SK-N-SH treated with all-trans-retinoic acid at 6 μM for 48 hours (cell line): ENCODE measurements around the gene ABCB1.

ENCODE experiments used
- ATAC-seq: fragments of 200-7000 bp; cut with Tn5 transposase; 3 replicates; pipeline ENCODE4 v1.9.1; 2020; ENCODE audit warnings: mild to moderate bottlenecking, moderate library complexity
- ARNTL ChIP-seq: fragments of 450-650 bp; formaldehyde crosslinking; IDR thresholded peaks from 2 replicates; pipeline ENCODE4 v1.5.0; 2020; ENCODE audit warnings: low read depth, mild to moderate bottlenecking, moderate library complexity, borderline replicate concordance
- BACH2 ChIP-seq: fragments of 250-450 bp; sonication (Bioruptor Pico); IDR thresholded peaks from 2 replicates; pipeline ENCODE4 v1.9.0; 2021; ENCODE audit warnings: mild to moderate bottlenecking, borderline replicate concordance
- CSDC2 ChIP-seq: fragments of 250-450 bp; sonication (Bioruptor Pico); IDR thresholded peaks from 2 replicates; pipeline ENCODE4 v1.5.0; 2020; ENCODE audit warnings: mild to moderate bottlenecking, moderate library complexity
- ESRRG ChIP-seq: fragments of 250-450 bp; sonication (Bioruptor Pico); IDR thresholded peaks from 2 replicates; pipeline ENCODE4 v1.6.1; 2021; ENCODE audit warnings: mild to moderate bottlenecking
- GLIS3 ChIP-seq: fragments of 250-450 bp; sonication (Bioruptor Pico); IDR thresholded peaks from 2 replicates; pipeline ENCODE4 v1.5.0; 2020; ENCODE audit warnings: mild to moderate bottlenecking, moderate library complexity
- ISL1 ChIP-seq: fragments of 250-450 bp; sonication (Bioruptor Pico); IDR thresholded peaks from 2 replicates; pipeline ENCODE4 v2.1.2; 2022; ENCODE audit warnings: mild to moderate bottlenecking, moderate library complexity
- OSR1 ChIP-seq: fragments of 250-450 bp; sonication (Bioruptor Pico); IDR thresholded peaks from 2 replicates; pipeline ENCODE4 v1.8.0; 2022; ENCODE audit warnings: moderate library complexity, mild to moderate bottlenecking, inconsistent platforms
- PPARA ChIP-seq: fragments of 250-450 bp; sonication (Bioruptor Pico); IDR thresholded peaks from 2 replicates; pipeline ENCODE4 v1.5.0; 2020; ENCODE audit warnings: mild to moderate bottlenecking, borderline replicate concordance
- RARB ChIP-seq: fragments of 250-450 bp; sonication (Bioruptor Pico); IDR thresholded peaks from 2 replicates; pipeline ENCODE4 v1.8.0; 2021; ENCODE audit warnings: mild to moderate bottlenecking, moderate library complexity
- SNAI2 ChIP-seq: fragments of 250-450 bp; sonication (Bioruptor Pico); IDR thresholded peaks from 2 replicates; pipeline ENCODE4 v1.5.0; 2020; ENCODE audit warnings: mild to moderate bottlenecking, moderate library complexity
- TCF4 ChIP-seq: fragments of 250-450 bp; sonication (Bioruptor Pico); IDR thresholded peaks from 2 replicates; pipeline ENCODE4 v1.8.0; 2021; ENCODE audit warnings: mild to moderate bottlenecking, moderate library complexity, borderline replicate concordance
- TOX ChIP-seq: fragments of 250-450 bp; sonication (Bioruptor Pico); IDR thresholded peaks from 2 replicates; pipeline ENCODE4 v1.8.0; 2021; ENCODE audit warnings: mild to moderate bottlenecking, moderate library complexity, borderline replicate concordance
- ZC3H10 ChIP-seq: fragments of 250-450 bp; sonication (Bioruptor Pico); IDR thresholded peaks from 2 replicates; pipeline ENCODE4 v1.5.1; 2021; ENCODE audit warnings: mild to moderate bottlenecking, moderate library complexity
- ZFP30 ChIP-seq: fragments of 450-650 bp; formaldehyde crosslinking; IDR thresholded peaks from 2 replicates; pipeline ENCODE4 v1.5.0; 2022; ENCODE audit warnings: mild to moderate bottlenecking, moderate library complexity
- ZNF565 ChIP-seq: fragments of 450-650 bp; formaldehyde crosslinking; conservative IDR thresholded peaks from 2 replicates; pipeline ENCODE4 v1.5.0; 2020; ENCODE audit warnings: low read depth, mild to moderate bottlenecking, moderate library complexity
- ZNF70 ChIP-seq: fragments of 450-650 bp; formaldehyde crosslinking; IDR thresholded peaks from 2 replicates; pipeline ENCODE4 v1.5.0; 2020; ENCODE audit warnings: mild to moderate bottlenecking, moderate library complexity
- ZNF8 ChIP-seq: fragments of 450-650 bp; formaldehyde crosslinking; IDR thresholded peaks from 2 replicates; pipeline ENCODE4 v1.5.0; 2020; ENCODE audit warnings: mild to moderate bottlenecking, moderate library complexity
- TF ChIP-seq, protein P1 (sequence below): fragments of 250-450 bp; sonication (Bioruptor Pico); IDR thresholded peaks from 2 replicates; pipeline ENCODE4 v1.8.0; 2021; ENCODE audit warnings: low read depth, mild to moderate bottlenecking, moderate library complexity, borderline replicate concordance
- TF ChIP-seq, protein P2 (sequence below): fragments of 250-450 bp; sonication (Bioruptor Pico); IDR thresholded peaks from 2 replicates; pipeline ENCODE4 v1.5.1; 2021; ENCODE audit warnings: mild to moderate bottlenecking, moderate library complexity
- TF ChIP-seq, protein P3 (sequence below): fragments of 250-450 bp; sonication (Bioruptor Pico); IDR thresholded peaks from 2 replicates; pipeline ENCODE4 v1.5.1; 2020; ENCODE audit warnings: low read depth, mild to moderate bottlenecking, moderate library complexity
- TF ChIP-seq, protein P4 (sequence below): fragments of 250-450 bp; sonication (Bioruptor Pico); IDR thresholded peaks from 2 replicates; pipeline ENCODE4 v1.5.0; 2020; ENCODE audit warnings: mild to moderate bottlenecking, moderate library complexity

ABCB1 gene

DNA sequence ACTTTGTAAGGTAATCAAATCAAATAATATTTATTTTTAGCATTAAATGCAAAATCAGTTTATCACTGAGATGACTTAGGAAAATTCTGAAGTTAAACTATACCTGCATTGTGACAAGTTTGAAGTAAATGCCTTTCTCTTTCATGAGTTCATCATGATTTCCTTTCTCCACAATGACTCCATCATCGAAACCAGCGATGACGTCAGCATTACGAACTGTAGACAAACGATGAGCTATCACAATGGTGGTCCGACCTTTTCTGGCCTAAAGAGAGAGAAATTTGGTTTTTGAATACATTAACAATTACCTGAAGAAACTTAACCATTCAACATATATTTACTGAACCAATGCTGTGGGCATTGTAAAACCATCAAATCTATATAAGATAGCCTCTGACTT lies 54.9 kb downstream of the ABCB1 start:
- TF ChIP-seq CSDC2 (CRISPR knock-in tag) (no peak), ARNTL (no peak), RARB (no peak), ZC3H10 (CRISPR knock-in tag) (no peak), SNAI2 (CRISPR knock-in tag) (no peak), ISL1 (CRISPR knock-in tag) (no peak), GLIS3 (no peak), OSR1 (no peak), TOX (CRISPR knock-in tag) (no peak), ZNF8 (no peak), PPARA (CRISPR knock-in tag) (no peak)
- no peak for ATAC-seq

DNA sequence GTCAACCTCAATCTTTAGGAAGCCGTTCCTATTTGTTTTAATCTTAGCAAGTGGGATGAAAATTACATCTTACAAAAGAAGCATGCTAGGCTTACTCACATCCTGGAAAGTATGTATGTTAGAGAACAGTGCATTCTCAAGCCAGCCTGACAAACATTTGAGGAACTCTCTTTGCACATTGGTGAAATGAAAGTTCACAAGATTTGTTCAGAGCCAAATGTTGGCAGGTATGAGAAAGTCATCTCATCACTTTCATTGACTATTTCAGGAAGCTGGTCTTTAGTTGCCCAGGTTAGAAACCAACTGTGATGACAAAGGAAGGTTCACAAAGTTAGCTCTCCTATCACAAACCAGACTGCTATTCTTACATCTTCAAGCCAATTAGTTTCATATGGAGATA lies 57.1 kb downstream of the ABCB1 start:
- ATAC-seq: no peak

DNA sequence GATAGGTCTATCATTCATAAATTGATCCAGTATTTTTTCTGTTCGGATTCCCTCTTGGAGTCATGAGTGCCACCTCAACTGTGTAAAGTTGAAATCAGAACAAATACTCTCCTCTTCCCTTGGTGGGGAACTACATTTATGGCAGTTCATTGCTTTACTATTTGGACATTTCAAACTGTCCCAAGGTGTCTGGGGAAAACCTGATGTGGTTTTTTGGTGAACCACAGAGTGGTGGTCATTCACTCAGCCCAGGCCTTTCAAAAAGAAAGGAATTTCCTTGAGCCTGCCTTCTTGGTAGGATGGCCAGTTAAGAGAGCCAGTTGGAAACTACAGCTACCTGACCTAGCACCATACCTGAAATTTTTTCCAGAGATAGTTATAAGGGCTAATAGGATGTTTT lies 59.0 kb downstream of the ABCB1 start:
- no peak for ATAC-seq
- TF ChIP-seq TCF4 (CRISPR knock-in tag): no peak
- TF ChIP-seq RARB: no peak
- no peak for TF ChIP-seq ISL1 (CRISPR knock-in tag)
- TF ChIP-seq BACH2: no peak
- TF ChIP-seq GLIS3: no peak
- TF ChIP-seq ARNTL: no peak
- TF ChIP-seq, protein P1, sequence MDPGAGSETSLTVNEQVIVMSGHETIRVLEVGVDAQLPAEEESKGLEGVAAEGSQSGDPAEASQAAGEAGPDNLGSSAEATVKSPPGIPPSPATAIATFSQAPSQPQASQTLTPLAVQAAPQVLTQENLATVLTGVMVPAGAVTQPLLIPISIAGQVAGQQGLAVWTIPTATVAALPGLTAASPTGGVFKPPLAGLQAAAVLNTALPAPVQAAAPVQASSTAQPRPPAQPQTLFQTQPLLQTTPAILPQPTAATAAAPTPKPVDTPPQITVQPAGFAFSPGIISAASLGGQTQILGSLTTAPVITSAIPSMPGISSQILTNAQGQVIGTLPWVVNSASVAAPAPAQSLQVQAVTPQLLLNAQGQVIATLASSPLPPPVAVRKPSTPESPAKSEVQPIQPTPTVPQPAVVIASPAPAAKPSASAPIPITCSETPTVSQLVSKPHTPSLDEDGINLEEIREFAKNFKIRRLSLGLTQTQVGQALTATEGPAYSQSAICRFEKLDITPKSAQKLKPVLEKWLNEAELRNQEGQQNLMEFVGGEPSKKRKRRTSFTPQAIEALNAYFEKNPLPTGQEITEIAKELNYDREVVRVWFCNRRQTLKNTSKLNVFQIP (CRISPR knock-in tag): no peak

More for the DNA sequence above, 57.1 kb downstream of the ABCB1 start:
- no peak for TF ChIP-seq ZFP30 (CRISPR knock-in tag)
- TF ChIP-seq, protein P2, sequence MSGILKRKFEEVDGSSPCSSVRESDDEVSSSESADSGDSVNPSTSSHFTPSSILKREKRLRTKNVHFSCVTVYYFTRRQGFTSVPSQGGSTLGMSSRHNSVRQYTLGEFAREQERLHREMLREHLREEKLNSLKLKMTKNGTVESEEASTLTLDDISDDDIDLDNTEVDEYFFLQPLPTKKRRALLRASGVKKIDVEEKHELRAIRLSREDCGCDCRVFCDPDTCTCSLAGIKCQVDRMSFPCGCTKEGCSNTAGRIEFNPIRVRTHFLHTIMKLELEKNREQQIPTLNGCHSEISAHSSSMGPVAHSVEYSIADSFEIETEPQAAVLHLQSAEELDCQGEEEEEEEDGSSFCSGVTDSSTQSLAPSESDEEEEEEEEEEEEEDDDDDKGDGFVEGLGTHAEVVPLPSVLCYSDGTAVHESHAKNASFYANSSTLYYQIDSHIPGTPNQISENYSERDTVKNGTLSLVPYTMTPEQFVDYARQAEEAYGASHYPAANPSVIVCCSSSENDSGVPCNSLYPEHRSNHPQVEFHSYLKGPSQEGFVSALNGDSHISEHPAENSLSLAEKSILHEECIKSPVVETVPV (CRISPR knock-in tag): no peak
- TF ChIP-seq, protein P3, sequence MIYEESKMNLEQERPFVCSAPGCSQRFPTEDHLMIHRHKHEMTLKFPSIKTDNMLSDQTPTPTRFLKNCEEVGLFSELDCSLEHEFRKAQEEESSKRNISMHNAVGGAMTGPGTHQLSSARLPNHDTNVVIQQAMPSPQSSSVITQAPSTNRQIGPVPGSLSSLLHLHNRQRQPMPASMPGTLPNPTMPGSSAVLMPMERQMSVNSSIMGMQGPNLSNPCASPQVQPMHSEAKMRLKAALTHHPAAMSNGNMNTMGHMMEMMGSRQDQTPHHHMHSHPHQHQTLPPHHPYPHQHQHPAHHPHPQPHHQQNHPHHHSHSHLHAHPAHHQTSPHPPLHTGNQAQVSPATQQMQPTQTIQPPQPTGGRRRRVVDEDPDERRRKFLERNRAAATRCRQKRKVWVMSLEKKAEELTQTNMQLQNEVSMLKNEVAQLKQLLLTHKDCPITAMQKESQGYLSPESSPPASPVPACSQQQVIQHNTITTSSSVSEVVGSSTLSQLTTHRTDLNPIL (CRISPR knock-in tag): no peak
- no peak for TF ChIP-seq ZNF8
- TF ChIP-seq, protein P1 (CRISPR knock-in tag): no peak
- no peak for TF ChIP-seq TCF4 (CRISPR knock-in tag)
- TF ChIP-seq TOX (CRISPR knock-in tag): no peak
- no peak for TF ChIP-seq ZC3H10 (CRISPR knock-in tag)
- TF ChIP-seq BACH2: no peak
- TF ChIP-seq ISL1 (CRISPR knock-in tag): no peak
- no peak for TF ChIP-seq ZNF70 (CRISPR knock-in tag)
- no peak for TF ChIP-seq GLIS3
- TF ChIP-seq ESRRG (CRISPR knock-in tag): no peak
- TF ChIP-seq CSDC2 (CRISPR knock-in tag): no peak
- no peak for TF ChIP-seq ZNF565
- TF ChIP-seq ARNTL: no peak
- TF ChIP-seq OSR1: no peak
- TF ChIP-seq, protein P4, sequence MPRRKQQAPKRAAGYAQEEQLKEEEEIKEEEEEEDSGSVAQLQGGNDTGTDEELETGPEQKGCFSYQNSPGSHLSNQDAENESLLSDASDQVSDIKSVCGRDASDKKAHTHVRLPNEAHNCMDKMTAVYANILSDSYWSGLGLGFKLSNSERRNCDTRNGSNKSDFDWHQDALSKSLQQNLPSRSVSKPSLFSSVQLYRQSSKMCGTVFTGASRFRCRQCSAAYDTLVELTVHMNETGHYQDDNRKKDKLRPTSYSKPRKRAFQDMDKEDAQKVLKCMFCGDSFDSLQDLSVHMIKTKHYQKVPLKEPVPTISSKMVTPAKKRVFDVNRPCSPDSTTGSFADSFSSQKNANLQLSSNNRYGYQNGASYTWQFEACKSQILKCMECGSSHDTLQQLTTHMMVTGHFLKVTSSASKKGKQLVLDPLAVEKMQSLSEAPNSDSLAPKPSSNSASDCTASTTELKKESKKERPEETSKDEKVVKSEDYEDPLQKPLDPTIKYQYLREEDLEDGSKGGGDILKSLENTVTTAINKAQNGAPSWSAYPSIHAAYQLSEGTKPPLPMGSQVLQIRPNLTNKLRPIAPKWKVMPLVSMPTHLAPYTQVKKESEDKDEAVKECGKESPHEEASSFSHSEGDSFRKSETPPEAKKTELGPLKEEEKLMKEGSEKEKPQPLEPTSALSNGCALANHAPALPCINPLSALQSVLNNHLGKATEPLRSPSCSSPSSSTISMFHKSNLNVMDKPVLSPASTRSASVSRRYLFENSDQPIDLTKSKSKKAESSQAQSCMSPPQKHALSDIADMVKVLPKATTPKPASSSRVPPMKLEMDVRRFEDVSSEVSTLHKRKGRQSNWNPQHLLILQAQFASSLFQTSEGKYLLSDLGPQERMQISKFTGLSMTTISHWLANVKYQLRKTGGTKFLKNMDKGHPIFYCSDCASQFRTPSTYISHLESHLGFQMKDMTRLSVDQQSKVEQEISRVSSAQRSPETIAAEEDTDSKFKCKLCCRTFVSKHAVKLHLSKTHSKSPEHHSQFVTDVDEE: no peak

DNA sequence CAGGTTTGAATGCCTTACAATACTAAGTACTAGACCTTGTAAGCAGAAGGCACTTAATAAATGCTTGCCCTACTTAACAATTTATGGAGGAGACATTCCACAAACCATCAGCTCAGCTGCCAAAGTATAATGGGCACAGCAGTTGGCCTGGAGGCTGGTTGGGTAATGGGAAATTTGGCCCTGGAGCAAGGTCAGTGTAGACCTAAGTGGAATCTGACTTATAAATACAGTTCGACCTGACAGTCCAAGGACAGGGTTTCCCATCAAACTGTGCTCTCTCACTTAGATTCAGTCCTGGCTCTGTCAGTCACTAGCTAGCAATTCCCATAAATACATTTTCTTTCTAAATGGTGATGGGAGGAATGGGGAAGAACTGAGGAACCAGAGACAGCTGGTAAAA lies 62.6 kb downstream of the ABCB1 start:
- TF ChIP-seq ISL1 (CRISPR knock-in tag) (no peak), BACH2 (no peak), CSDC2 (CRISPR knock-in tag) (no peak), ESRRG (CRISPR knock-in tag) (no peak), SNAI2 (CRISPR knock-in tag) (no peak), GLIS3 (no peak)
- TF ChIP-seq, protein P1 (CRISPR knock-in tag): no peak
- ATAC-seq: no peak
